ENCODE results near the gene ARL14EP. TPM values are rescaled to one million over a fixed set of nuclear protein-coding genes. Genes with fewer than 3 reads are reported as not detected.

ARL14EP gene
- total RNA-seq: 10 to 100 TPM in 3 of 4 donors, 1 to 10 TPM in 1; 7.9 to 24.7 (median 16.0) TPM

DNA sequence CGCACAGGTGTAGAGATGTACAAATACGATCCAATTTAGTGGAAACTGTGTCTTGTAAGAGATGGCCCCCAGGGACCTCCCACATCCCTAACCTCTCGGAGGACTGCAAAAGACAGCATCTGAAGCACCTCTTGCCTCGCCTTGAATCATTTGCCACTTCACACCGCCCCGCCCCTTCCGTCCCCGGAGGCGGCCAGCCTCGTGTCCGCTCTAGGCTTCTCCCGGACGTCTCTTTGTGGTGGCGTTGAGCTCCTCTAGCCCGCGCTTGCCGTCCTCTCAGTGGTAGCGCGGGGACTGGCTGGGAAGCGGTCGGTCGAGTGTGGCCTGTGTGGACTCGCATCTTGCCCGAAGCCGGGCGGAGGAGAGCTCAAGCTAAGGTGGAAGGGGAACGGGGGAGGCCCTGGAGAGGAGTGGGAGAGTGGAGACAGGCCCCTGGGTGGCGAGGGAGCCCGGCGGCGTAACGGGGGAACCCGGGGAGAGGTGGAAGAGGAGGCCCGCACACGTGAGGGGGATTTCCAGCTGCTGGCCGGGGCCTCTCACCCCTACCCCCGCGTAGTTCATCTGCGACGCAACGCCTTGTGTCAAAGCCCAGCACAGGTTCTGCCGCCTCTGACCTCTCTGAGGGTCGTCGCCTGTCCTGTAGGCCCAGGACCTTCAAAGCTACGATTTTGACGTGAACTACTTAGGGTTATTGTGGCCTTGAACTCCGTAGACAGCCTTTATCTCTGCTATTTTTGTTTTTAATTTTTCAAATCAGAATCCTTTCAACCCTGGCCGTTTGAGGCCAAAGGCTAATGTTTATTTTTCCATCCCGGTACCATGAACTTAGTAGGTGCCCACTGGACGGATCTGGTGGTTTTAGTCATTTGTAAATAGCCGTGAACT is at the start of gene ARL14EP:
Gene ARL14EP, plus strand, starts transcription at position 279 of the 885 bp plus-strand sequence. CDS start 7,845 bp downstream, outside the sequence.
- in situ Hi-C loops (cut with MboI; ENCODE audit: low pct_ligation_motif_present in 1 of 4, low pct_unique_long_range_greater_than_20kb in 1 of 4, low sequenced_read_pairs in 3 of 4): no loop called here
- peak; percentile 94 for DNase-seq

DNA sequence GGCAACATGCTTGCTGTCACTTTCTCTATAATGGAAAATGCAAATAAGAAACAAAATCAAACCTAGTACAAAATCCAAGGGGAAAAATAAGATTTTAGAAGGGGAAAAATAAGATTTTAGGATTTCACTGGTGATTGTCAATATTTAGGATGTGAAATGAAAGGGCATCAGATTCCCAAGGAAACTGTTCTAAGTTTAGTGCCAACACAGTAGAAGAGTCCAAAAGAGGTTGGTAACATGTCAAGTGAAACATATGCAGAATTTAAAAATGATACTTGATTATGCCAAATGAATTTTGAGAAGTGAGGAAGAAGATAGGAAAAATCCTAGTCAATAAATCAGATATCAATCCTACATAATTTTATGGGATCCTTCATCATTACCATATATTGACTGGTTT is 45.7 kb upstream of the ARL14EP start:
- Histone ChIP-seq H3K27ac (no peak overlapping the region), H3K27me3 (no peaks in the 10 kb centered on the region), H3K4me1 (no peaks in the 10 kb centered on the region), H3K9me3 (no peaks in the 10 kb centered on the region), H3K4me3 (no peak overlapping the region), H3K36me3 (no peaks in the 10 kb centered on the region)
- no peak for DNase-seq
- intact Hi-C loops (cut with DNase I; ENCODE audit: low total_unique reads): no loop called here
- in situ Hi-C loops (cut with MboI; ENCODE audit: low pct_ligation_motif_present in 1 of 4, low pct_unique_long_range_greater_than_20kb in 1 of 4, low sequenced_read_pairs in 3 of 4): no loop called here
- TF ChIP-seq EP300 (IDR thresholded peaks at IDR 0.05; ENCODE audit: low read depth): no peak

More for the DNA sequence above, at the start of gene ARL14EP:
- H3K9me3 ChIP-seq: no peaks in the 10 kb centered on the region
- H3K27ac ChIP-seq: peak within 1 kb of the TSS; percentile 75 to 89 (median 88)
- H3K4me1 ChIP-seq: peaks cover 8 to 46% (median 20%) of the 10 kb centered on the region in 4 donors
- intact Hi-C loops (cut with DNase I; ENCODE audit: low total_unique reads): no loop called here
- no peaks in the 10 kb centered on the region for H3K36me3 ChIP-seq
- H3K27me3 ChIP-seq: no peaks in the 10 kb centered on the region
- TF ChIP-seq, protein P1, sequence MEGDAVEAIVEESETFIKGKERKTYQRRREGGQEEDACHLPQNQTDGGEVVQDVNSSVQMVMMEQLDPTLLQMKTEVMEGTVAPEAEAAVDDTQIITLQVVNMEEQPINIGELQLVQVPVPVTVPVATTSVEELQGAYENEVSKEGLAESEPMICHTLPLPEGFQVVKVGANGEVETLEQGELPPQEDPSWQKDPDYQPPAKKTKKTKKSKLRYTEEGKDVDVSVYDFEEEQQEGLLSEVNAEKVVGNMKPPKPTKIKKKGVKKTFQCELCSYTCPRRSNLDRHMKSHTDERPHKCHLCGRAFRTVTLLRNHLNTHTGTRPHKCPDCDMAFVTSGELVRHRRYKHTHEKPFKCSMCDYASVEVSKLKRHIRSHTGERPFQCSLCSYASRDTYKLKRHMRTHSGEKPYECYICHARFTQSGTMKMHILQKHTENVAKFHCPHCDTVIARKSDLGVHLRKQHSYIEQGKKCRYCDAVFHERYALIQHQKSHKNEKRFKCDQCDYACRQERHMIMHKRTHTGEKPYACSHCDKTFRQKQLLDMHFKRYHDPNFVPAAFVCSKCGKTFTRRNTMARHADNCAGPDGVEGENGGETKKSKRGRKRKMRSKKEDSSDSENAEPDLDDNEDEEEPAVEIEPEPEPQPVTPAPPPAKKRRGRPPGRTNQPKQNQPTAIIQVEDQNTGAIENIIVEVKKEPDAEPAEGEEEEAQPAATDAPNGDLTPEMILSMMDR (IDR thresholded peaks at IDR 0.05): no peak
- TF ChIP-seq POLR2A (IDR thresholded peaks at IDR 0.05): peak; percentile 90
- peak; percentile 89 to 93 (median 92) for TF ChIP-seq POLR2AphosphoS5 (IDR thresholded peaks at IDR 0.05)
- no peak for TF ChIP-seq EP300 (IDR thresholded peaks at IDR 0.05; ENCODE audit: low read depth)
- WGBS, 2 donors (ENCODE audit: low coverage in 1 of 2): 1 to 4% methylated on average over 11 to 51 of the region's 51 CpGs
- peak within 1 kb of the TSS; percentile 58 to 83 (median 68) for H3K4me3 ChIP-seq

DNA sequence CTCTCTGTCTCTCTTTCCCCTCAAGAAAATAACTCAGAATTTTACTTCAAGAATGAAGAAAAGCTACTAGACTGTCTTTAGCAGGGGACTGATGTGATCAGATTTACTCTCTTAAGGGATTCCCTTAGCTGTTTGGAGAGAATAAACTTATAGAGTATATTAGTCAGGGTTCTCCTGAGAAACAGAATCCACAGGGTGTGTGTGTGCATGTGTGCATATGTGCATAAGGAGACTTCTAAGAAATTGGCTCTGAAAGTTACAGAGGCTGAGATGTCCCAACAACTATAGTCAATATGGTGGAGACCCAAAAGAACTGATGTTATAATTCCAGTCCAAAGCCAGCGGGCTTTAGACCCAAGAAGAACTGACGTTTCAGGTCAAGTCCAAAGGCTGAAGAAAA is 43.1 kb upstream of the ARL14EP start:
- no peaks in the 10 kb centered on the region for H3K36me3 ChIP-seq
- in situ Hi-C loops (cut with MboI; ENCODE audit: low pct_ligation_motif_present in 1 of 4, low pct_unique_long_range_greater_than_20kb in 1 of 4, low sequenced_read_pairs in 3 of 4): no loop called here
- 50 to 89% methylated on average over 2 of the region's 2 CpGs for WGBS, 2 donors (ENCODE audit: low coverage in 1 of 2)

DNA sequence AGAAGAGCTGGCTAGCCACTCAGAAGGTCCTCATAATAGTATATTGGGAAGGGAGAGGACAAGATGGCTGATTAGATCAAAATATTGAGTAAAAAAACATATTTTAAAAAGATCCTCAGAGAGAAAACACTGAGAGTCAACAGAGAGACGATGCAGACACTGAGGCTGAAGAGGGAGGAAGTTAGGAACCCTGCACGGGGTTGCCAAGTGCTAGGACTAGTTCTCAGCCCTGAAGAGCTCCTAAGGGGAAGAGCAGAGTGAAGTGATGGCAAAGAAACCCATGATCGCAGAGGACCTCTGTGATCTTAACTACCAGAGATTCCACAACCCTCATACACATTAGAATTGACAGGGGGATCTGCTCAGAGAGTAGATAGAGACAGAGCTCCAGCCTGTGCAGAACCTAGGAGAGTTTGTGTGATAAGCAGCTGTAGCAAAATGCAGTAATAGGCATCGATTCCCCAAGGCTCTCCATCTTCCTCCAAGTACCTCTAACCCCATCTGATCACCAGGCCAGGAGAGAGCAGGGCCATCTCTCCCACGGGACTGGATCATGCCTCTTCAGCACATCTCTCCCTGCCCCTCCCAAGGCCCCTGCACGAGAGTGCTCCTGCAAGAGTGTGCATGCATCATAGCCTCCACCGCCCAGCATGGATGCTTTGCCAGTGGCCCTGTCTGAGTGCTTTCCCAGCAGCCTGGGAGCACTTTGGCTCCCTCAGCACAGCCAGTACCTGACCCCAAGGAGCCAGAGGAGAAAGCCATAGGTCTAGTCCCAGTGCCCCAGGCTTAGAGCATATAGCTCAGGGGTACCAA is 41.2 kb upstream of the ARL14EP start:
- Histone ChIP-seq H3K4me1 (no peaks in the 10 kb centered on the region), H3K36me3 (no peaks in the 10 kb centered on the region), H3K9me3 (no peaks in the 10 kb centered on the region), H3K27me3 (no peaks in the 10 kb centered on the region), H3K4me3 (no peak overlapping the region), H3K27ac (no peak overlapping the region)
- no peak for TF ChIP-seq POLR2A (IDR thresholded peaks at IDR 0.05)
- TF ChIP-seq, protein P1 (IDR thresholded peaks at IDR 0.05): no peak
- TF ChIP-seq POLR2AphosphoS5 (IDR thresholded peaks at IDR 0.05): no peak
- TF ChIP-seq EP300 (IDR thresholded peaks at IDR 0.05; ENCODE audit: low read depth): no peak
- WGBS, 2 donors (ENCODE audit: low coverage in 1 of 2): 42 to 74% methylated on average over 3 to 7 of the region's 7 CpGs
- in situ Hi-C loops (cut with MboI; ENCODE audit: low pct_ligation_motif_present in 1 of 4, low pct_unique_long_range_greater_than_20kb in 1 of 4, low sequenced_read_pairs in 3 of 4) (no loop called here), intact Hi-C loops (cut with DNase I; ENCODE audit: low total_unique reads) (no loop called here)
- DNase-seq: no peak

More for the DNA sequence above, 43.1 kb upstream of the ARL14EP start:
- no peak overlapping the region for H3K4me3 ChIP-seq
- TF ChIP-seq EP300 (IDR thresholded peaks at IDR 0.05; ENCODE audit: low read depth): no peak
- TF ChIP-seq POLR2A (IDR thresholded peaks at IDR 0.05): no peak
- DNase-seq: no peak
- no peaks in the 10 kb centered on the region for H3K4me1 ChIP-seq
- no peaks in the 10 kb centered on the region for H3K9me3 ChIP-seq
- intact Hi-C loops (cut with DNase I; ENCODE audit: low total_unique reads): no loop called here
- H3K27ac ChIP-seq: no peak overlapping the region
- no peaks in the 10 kb centered on the region for H3K27me3 ChIP-seq

DNA sequence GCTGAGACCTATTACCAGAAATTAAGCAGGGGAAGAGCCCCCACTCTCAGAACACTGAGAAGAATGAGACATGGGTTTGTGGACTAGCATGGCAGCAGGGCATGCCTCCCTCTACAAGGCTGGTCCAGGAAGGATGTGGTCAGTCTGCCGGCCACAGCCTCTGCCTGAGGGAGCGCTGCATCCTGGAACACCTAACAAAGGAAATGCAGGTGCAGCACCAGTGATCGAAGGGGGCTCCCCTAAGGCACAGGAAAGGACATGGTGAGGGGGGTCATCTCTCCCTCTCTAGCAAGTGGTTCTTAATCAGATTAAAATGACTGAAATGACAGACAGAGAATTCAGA is 40.6 kb upstream of the ARL14EP start:
- in situ Hi-C loops (cut with MboI; ENCODE audit: low pct_ligation_motif_present in 1 of 4, low pct_unique_long_range_greater_than_20kb in 1 of 4, low sequenced_read_pairs in 3 of 4): no loop called here
- peak; percentile 18 for DNase-seq

More for the DNA sequence above, 40.6 kb upstream of the ARL14EP start:
- TF ChIP-seq, protein P1 (IDR thresholded peaks at IDR 0.05): no peak
- no peak for TF ChIP-seq EP300 (IDR thresholded peaks at IDR 0.05; ENCODE audit: low read depth)
- TF ChIP-seq POLR2AphosphoS5 (IDR thresholded peaks at IDR 0.05): no peak
- no peak for TF ChIP-seq POLR2A (IDR thresholded peaks at IDR 0.05)
- H3K27me3 ChIP-seq: no peaks in the 10 kb centered on the region
- no peaks in the 10 kb centered on the region for H3K36me3 ChIP-seq
- intact Hi-C loops (cut with DNase I; ENCODE audit: low total_unique reads): no loop called here
- no peaks in the 10 kb centered on the region for H3K4me1 ChIP-seq
- no peaks in the 10 kb centered on the region for H3K9me3 ChIP-seq
- H3K27ac ChIP-seq: no peak overlapping the region
- no peak overlapping the region for H3K4me3 ChIP-seq
- 65% methylated on average over 3 of the region's 3 CpGs; no CpG with 5 or more reads in 1 of the 2 donors for WGBS, 2 donors (ENCODE audit: low coverage in 1 of 2)
